Activated naive CD8-positive, alpha-beta T cell (primary cell): Measurements from ENCODE around the gene ARL10.
"Not testable (repeated sequence)": the region's sequence is repeated elsewhere in the genome, so short reads cannot be mapped to it uniquely, and the experiment has no call there.

Experiments
- H3K27ac Mint-ChIP-seq: one replicate; pipeline ENCODE4 v1.8.0; 2021; ENCODE audit warnings: mixed read lengths
- H3K27me3 Mint-ChIP-seq: one replicate; pipeline ENCODE4 v1.8.0; 2021; ENCODE audit warnings: mixed read lengths
- H3K36me3 Mint-ChIP-seq: one replicate; pipeline ENCODE4 v1.8.0; 2021; ENCODE audit warnings: mixed read lengths
- H3K4me1 Mint-ChIP-seq: one replicate; pipeline ENCODE4 v1.8.0; 2021; ENCODE audit warnings: low read depth, mixed read lengths
- H3K4me3 Mint-ChIP-seq: one replicate; pipeline ENCODE4 v1.8.0; 2021; ENCODE audit warnings: mild to moderate bottlenecking, mixed read lengths
- H3K9me3 Mint-ChIP-seq: one replicate; pipeline ENCODE4 v1.8.0; 2021; ENCODE audit warnings: low read depth, mixed read lengths

Gene ARL10

DNA sequence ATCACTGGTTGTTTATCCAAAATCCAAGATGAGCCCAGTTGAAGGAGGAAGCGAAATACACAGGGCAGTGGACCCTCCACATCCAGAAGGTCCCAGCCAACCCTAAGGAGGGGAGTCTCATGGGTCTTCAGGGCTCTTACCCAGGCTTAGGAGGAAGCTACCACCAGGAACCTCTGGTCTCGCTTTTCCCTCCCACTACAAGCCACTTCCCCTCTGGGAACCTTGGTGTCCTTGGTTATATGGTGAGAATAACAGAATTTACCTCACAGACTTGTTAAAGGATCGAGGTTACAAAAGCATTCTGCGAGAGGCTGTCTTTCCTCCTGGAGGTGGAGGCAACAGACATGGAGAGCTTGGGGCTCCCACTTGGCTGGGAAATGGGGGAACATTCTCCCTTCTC, 26.7 kb downstream of the ARL10 start:
- H3K36me3 Mint-ChIP-seq = peaks cover 5% of the 10 kb centered on the region
- H3K27me3 Mint-ChIP-seq = no peaks in the 10 kb centered on the region
- H3K4me3 Mint-ChIP-seq = no peak overlapping the region
- H3K27ac Mint-ChIP-seq = peak overlapping the region; percentile 6
- peaks cover 14% of the 10 kb centered on the region for H3K4me1 Mint-ChIP-seq
- no peaks in the 10 kb centered on the region for H3K9me3 Mint-ChIP-seq

DNA sequence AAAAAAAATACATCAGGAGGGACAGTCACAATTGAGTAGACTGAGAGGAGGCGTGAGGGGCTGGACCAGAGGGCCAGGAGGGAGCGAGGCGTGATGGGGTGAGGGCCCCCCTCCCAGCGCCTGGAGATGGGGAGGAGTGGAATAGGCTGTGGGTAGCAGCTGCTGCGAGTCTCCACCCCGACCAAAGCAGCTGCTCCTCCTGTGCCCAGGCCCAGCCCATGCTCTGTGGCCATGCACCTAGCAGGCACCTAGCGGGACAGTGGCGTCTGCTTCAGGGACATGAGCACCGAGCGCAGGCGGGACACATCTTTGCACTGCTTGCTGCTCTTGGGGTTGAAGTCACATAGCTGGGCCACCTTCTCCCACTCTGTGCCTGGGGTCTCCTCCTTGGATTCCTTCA, 27.2 kb downstream of the ARL10 start:
- Mint-ChIP-seq H3K4me1 (peaks cover 11% of the 10 kb centered on the region), H3K9me3 (no peaks in the 10 kb centered on the region), H3K27ac (peak overlapping the region; percentile 6), H3K27me3 (no peaks in the 10 kb centered on the region), H3K4me3 (no peak overlapping the region), H3K36me3 (peaks cover 3% of the 10 kb centered on the region)

DNA sequence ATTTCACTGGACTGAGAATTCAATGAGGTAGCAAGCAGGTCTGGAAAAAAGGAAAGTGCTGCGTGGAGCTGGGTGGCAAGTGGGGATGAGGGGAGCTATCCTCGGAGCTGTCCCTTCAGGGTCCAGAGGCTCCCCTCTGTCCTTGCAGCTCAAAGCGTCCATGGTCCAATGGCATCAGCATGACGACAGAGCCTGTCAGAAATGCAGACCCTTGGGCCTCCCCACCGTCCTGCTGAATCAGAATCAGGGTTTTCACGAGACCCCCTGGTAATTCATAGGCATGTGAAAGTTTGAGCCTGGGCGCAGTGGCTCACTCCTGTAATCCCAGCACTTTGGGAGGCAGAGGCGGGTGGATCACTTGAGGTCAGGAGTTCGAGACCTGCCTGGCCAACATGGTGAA, 28.8 kb downstream of the ARL10 start:
- Mint-ChIP-seq H3K27me3 (no peaks in the 10 kb centered on the region), H3K4me1 (peaks cover 8% of the 10 kb centered on the region), H3K9me3 (no peaks in the 10 kb centered on the region), H3K27ac (no peak overlapping the region), H3K36me3 (no peaks in the 10 kb centered on the region), H3K4me3 (no peak overlapping the region)

DNA sequence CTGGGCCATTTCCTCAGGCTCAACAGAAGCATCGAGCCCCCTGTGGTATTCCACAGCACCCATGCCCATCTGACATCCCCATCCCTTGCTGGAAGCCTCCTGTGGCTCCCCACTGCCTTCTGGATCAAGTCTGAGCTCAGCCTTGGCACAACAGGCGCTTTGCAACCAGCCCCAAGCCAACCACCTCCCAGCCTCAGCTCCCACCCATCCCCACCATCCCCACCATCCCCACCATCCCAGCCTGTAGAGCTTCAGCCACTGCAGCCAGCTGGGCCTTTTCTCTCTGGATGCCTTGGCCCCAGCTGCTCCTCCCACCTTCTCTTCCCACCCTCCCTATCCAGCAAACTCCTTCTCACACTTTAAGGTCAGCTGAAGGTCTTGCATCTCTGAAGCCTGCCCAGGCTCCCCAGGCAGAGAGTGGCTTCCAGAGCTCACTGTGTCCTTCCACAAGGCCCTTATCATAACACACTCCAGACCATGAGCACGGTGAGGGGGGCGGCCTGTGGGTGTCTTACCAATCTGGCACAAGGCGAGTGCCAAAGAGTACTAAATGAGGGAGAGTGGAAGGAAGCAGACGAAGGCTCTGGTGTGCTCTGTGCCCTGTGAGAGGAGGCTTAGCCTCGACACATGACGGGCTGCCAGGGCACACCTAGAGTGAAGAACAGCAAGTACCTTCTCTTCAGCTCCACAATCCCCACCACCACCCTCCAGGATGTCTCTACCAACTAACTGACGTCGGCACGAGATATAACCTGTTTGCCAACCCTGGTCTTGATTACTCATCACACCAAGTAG, 29.8 kb downstream of the ARL10 start:
- Mint-ChIP-seq H3K27ac (no peak overlapping the region), H3K4me1 (peaks cover 4% of the 10 kb centered on the region), H3K36me3 (no peaks in the 10 kb centered on the region)

DNA sequence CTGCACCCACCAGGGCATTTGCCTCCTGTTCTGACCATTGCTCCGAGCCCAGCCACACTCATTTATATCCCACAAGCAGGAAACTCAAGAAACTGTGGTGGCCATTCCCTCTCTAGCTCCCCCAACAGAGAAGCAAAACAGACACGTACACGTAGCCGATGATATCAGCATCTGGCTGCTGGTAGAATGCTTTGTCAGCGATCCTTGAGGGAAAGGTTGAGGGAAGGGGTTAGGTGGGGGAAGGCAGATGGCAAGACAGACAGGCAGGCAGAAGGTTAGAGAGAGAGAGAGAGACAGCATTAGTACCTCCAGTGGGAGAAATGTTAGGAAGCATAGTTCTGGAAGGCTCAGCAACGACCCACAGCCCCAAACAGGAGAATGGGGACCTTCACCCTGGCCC, 31.0 kb downstream of the ARL10 start:
- Mint-ChIP-seq H3K9me3 (no peaks in the 10 kb centered on the region), H3K36me3 (no peaks in the 10 kb centered on the region), H3K27ac (no peak overlapping the region), H3K4me1 (no peaks in the 10 kb centered on the region), H3K27me3 (no peaks in the 10 kb centered on the region), H3K4me3 (no peak overlapping the region)

More for the DNA sequence above, 29.8 kb downstream of the ARL10 start:
- H3K4me3 Mint-ChIP-seq = no peak overlapping the region
- H3K27me3 Mint-ChIP-seq = no peaks in the 10 kb centered on the region
- H3K9me3 Mint-ChIP-seq = no peaks in the 10 kb centered on the region

DNA sequence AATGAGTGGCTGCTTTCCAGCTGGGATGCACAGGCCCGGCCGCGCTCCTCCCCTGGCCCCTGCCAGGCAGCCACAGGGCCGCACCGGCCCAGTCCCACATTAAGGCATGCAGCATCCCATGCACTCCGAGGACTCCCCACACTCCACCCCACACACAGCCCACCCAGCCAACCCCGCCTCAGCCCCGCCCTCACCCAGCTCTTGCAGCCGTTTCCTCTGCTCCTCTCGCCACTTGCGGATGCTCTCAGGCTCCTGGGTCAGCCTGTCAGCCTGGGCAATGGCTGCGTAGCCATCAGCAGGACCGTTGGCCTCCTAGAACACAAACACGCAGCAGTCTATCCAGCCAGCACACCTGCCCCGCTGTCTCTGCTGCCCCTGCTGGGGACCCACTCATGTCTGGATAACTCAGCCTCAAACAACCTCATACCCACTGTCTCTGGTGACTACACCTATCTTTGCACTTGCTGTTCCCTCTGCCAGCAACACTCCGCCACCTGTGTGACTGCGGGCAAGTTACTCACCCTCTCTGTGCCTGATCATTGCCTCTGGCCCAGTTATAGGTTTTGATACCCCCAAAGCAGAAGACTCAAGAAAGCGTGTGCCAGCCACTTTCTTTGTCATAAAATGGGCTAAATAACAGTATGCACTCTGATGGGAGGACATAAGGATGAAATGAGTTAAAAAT, 32.6 kb downstream of the ARL10 start:
- Mint-ChIP-seq H3K4me1 (no peaks in the 10 kb centered on the region), H3K9me3 (no peaks in the 10 kb centered on the region), H3K27ac (no peak overlapping the region), H3K27me3 (no peaks in the 10 kb centered on the region), H3K36me3 (peaks cover 5% of the 10 kb centered on the region), H3K4me3 (no peak overlapping the region)

DNA sequence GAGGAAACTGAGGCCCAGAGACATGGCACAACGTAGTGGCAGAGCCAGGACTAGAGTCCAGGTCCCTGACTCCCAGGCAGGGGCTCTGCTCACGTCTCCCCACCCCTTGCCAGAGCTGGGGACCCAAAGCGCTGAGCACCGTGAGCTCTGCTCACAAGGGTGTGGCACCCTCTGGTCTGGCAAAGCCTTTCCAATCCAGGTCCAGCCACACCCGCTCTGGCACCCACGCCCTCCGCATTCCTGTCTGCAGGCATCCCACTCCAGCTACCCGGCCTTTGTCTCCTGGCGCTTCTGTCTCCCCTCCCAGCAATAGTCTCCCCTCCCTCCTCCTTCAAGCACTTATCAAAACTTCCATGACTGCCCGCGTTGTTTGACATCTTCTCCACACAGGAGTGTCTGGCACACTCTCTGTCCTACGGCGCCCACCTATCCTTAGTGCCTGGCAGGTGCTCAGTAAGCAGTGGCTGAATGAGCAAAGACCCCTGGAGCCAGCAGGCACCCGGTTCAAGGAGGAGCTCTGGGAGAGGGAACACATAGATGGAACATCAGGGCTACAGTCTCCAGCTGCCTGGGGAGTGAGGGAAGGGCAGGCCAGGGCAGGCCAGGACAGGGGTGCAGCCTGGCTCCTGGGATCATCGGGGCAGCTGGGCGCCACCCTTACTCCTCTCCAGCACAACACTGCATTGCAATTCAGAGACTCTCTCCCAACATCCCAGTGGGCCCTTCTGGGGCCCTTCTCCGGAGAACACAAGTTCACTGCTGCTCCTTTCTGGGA, 35.3 kb downstream of the ARL10 start:
- Mint-ChIP-seq H3K27ac (no peak overlapping the region), H3K36me3 (peaks cover 5% of the 10 kb centered on the region), H3K9me3 (no peaks in the 10 kb centered on the region), H3K27me3 (no peaks in the 10 kb centered on the region), H3K4me1 (no peaks in the 10 kb centered on the region), H3K4me3 (no peak overlapping the region)

DNA sequence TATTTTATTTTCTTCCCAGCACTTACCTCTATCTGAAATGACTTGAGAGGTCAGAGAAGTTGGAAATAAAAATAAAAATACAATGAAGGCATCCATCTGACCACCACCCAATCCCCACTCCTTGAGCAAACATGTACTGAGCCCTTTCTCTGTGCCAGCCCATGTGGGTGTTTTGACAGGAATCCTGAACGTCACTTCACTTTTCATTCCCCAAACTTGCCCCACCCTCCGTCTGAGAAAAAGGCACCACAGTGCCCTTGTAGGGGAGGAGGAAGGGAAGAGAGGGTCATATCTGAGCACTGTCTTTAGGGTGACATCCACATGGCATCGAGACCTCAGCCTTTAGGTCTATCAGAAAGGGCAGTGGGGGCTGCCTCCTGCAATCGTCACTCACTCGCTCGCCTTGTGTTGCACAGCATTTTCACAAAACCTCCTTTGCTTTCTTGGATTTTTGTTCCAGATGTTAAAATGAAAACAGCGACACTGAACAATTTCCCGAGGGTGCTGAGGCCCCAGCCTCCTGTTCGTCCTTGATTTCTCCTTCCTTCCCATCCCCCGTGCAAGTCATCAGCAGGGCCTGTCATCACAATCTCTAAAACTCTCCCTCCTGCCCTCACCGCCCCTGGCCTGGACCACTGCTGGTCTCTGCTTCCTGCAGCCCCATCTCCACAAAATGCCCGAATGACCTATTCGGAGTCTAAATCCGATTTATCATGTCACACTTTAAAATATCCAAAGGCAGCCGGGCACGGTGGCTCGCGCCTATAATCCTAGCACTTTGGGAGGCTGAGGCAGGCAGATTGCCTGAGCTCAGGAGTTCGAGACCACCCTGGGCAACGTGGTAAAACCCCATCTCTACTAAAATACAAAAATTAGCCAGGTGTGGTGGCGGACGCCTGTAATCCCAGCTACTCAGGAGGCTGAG, 36.3 kb downstream of the ARL10 start:
- no peaks in the 10 kb centered on the region for H3K27me3 Mint-ChIP-seq
- no peak overlapping the region for H3K4me3 Mint-ChIP-seq
- no peak overlapping the region for H3K27ac Mint-ChIP-seq
- peaks cover 5% of the 10 kb centered on the region for H3K36me3 Mint-ChIP-seq
- H3K9me3 Mint-ChIP-seq = no peaks in the 10 kb centered on the region
- no peaks in the 10 kb centered on the region for H3K4me1 Mint-ChIP-seq

DNA sequence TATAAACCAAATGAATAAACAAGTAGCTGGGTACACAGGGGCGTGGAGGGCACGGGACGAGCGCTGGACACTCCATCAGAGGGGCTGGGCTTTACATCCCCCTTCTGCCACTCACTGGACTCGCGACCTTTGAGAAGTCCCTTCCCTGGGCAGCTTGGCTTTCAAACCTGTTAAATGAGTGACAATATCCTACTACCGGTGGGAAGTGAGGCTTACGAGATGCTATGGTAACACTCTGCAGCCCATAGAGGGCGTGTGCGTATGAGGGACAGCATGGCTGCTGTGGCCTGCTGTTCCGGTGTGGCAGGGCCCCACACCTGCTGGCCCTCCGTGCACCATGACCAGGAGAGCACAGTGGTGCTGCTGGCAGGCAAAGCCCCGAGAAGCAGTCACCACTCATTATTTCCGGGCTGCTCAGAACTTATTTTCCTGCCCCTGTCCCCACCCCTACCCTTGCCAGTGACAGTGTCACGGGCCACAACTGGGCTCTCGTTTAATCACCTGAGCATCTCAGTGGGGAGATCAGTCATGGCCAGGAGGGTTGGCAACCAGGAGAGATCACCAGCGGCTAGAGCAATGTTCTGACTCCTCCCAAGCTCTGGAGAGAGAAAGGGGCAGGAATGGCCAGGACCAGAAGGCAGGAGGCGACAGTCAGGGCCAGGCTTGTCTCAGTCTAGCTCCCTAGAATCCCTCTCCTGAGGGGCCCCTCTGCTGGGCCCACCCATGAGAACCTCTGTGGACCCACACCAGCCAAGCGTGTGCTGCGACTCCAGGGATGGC, 40.6 kb downstream of the ARL10 start:
- Mint-ChIP-seq H3K4me1 (peaks cover 5% of the 10 kb centered on the region), H3K27ac (no peak overlapping the region), H3K36me3 (peaks cover 12% of the 10 kb centered on the region), H3K9me3 (no peaks in the 10 kb centered on the region), H3K27me3 (no peaks in the 10 kb centered on the region), H3K4me3 (no peak overlapping the region)

DNA sequence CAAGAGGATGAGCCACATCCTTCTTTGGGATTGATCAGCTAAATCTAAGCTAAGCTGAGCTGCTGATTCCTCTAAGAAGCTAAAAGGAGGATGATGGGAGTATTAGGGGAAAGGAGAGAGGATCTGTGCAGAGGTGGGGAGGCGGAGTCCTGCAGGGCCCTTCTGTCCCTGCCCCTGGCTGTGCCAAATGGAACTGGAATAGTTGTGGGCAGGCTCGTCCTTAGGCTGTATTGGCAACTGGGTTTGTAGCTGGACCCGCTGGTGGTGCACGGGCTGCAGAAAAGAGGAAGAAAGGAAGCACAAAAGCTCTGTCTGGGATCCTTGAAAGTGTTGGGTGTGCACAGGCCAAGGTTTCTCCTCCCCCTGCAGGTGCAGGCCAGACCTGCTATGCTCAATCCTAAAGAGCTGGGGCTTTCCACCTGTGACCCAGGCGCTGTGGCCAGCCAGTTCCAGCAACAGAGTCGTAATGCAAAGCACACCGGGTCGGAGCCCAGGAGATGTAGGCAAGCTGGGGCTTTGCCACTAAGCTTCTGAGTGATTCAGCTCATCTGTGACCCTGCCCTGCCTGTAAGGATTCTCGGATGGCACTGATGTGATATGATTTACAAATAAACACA, 41.3 kb downstream of the ARL10 start:
- Mint-ChIP-seq H3K9me3 (no peaks in the 10 kb centered on the region), H3K4me3 (no peak overlapping the region), H3K4me1 (peaks cover 11% of the 10 kb centered on the region), H3K27me3 (no peaks in the 10 kb centered on the region), H3K27ac (no peak overlapping the region), H3K36me3 (peaks cover 12% of the 10 kb centered on the region)

DNA sequence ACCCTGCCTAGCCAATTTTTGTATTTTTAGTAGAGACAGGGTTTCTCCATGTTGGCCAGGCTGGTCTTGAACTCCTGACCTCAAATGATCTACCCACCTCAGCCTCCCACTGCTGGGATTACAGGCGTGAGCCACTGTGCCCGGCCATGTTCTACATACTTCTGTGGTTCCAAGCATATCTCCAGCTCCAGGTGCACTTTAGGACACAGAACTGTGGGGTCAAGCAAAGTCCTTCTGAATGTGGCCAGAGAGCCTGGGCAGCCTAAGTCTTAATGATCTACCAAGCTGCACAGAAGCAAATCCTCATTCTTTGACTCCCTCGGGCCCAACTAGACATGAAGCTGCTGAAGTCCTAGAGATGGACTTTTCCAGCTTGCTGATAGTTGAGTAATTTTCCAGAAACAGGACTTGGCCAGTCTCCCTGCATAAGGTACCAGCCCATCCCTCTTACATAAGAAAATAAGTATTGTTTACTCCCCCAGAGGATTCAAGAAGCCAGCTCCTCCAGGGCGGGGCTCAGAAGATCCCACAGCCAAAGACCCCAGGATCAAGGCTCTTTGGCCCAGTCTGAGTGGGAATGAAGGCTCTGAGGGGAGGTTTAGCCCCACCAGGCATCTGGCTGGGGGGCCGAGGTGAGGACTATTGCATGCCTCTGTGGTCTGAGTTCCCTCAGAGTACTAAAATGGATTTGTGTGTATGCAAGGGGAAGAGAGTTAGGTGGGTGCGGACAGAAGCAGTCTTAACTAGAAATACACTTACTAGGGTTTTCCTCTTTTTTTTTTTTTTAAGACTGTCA, 42.4 kb downstream of the ARL10 start:
- Mint-ChIP-seq H3K27ac (no peak overlapping the region), H3K4me1 (peaks cover 15% of the 10 kb centered on the region), H3K9me3 (no peaks in the 10 kb centered on the region), H3K4me3 (no peak overlapping the region), H3K27me3 (no peaks in the 10 kb centered on the region), H3K36me3 (peaks cover 7% of the 10 kb centered on the region)

DNA sequence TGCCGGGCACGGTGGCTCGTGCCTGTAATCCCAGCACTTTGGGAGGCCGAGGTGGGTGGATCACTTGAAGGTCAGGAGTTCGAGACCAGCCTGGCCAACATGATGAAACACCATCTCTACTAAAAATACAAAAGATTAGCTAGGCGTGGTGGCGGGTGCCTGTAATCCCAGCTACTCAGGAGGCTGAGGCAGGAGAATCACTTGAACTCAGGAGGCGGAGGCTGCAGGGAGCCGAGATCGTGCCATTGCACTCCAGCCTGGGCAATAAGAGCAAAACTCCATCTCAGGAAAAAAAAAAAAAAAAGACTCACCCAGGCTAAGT, 42.9 kb downstream of the ARL10 start:
- not testable (repeated sequence) for H3K4me3 Mint-ChIP-seq, H3K36me3 Mint-ChIP-seq, H3K27ac Mint-ChIP-seq, H3K27me3 Mint-ChIP-seq, H3K9me3 Mint-ChIP-seq
- H3K4me1 Mint-ChIP-seq = peaks cover 18% of the 10 kb centered on the region

DNA sequence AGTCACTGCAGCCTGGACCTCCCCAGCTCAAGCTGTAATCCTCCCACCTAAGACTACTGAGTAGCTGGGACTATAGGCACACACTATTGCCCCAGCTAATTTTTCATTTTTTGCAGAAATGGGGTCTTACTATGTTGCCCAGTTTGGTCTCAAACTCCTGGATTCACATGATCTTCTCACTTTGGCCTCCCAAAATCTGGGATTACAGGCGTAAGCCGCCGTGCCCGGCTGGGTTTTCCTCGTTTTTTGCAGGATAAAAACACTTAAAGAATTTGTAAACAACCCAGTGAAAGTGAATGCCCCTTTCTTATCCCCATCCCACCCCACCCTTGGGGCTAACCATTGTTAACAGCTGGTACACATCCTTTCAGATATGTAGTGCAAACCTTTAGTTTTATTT, 43.3 kb downstream of the ARL10 start:
- Mint-ChIP-seq H3K27me3 (no peaks in the 10 kb centered on the region), H3K4me1 (peaks cover 18% of the 10 kb centered on the region), H3K9me3 (no peaks in the 10 kb centered on the region), H3K4me3 (no peak overlapping the region), H3K27ac (no peak overlapping the region), H3K36me3 (peaks cover 7% of the 10 kb centered on the region)
